AG04450 (cell line): ENCODE data around the gene SUDS3. TPM values are rescaled to one million over a fixed set of nuclear protein-coding genes. Genes with fewer than 3 reads are reported as not detected.
A peak's percentile ranks its signal among the peaks of the same experiment; 100 is the strongest.

Source experiments
- CTCF ChIA-PET: fragments of 300-600, 350-600 bp; formaldehyde crosslinking; extraction: SDS; loops from one replicate; lab custom pipeline; 2022; ENCODE audit warnings: antibody characterized with exemption, inconsistent platforms; lab: Charles Lee
- POLR2A ChIA-PET: fragments of 350-600 bp; formaldehyde crosslinking; extraction: SDS; loops from one replicate; lab custom pipeline; 2021; ENCODE audit warnings: antibody characterized with exemption, inconsistent platforms; lab: Yijun Ruan, JAX
- DNase-seq: peaks from one replicate; pipeline ENCODE4 v3.0.0-alpha.2; 2011; ENCODE audit warnings: low read depth, low spot score
- H3K27ac ChIP-seq: one replicate; pipeline ENCODE4 v1.5.1; 2012; ENCODE audit warnings: low read depth, low read length, control low read depth
- H3K27me3 ChIP-seq: one replicate; pipeline ENCODE4 v1.6.0; 2012; ENCODE audit warnings: low read length; ENCODE audit not compliant: control insufficient read depth, insufficient read depth
- H3K4me3 ChIP-seq: 2 replicates; pipeline ENCODE4 v1.5.1; 2011; ENCODE audit warnings: mild to moderate bottlenecking, low read depth, low read length, control low read depth
- H3K9me3 ChIP-seq: 2 replicates; pipeline ENCODE4 v1.5.1; 2012; ENCODE audit warnings: low read length; ENCODE audit not compliant: control insufficient read depth, insufficient read depth
- CTCF ChIP-seq: IDR thresholded peaks from 2 replicates; pipeline ENCODE4 v1.5.1; 2011; ENCODE audit warnings: low read depth, low read length, control low read depth, inconsistent platforms
- polyA minus RNA-seq: library from RNA; depleted of rRNA, polyadenylated mRNA; stranded (reverse); fragments of >200 nt; gene quantifications from 2 replicates; pipeline ENCODE4 v1.2.3, GENCODE V29; 2011; rRNA and poly(A)+ RNA removed
- polyA plus RNA-seq: library from polyadenylated mRNA; depleted of rRNA; stranded (reverse); fragments of >200 nt; gene quantifications from 2 replicates; pipeline ENCODE4 v1.2.3, GENCODE V29; 2011; rRNA removed

The SUDS3 gene
- polyA plus RNA-seq (24.1 and 28.9 TPM in 2 replicates), polyA minus RNA-seq (25.3 and 26.9 TPM in 2 replicates)

- Histone ChIP-seq H3K27ac (peak within 1 kb of the TSS; percentile 73), H3K27me3 (no peaks in the 10 kb centered on the region), H3K9me3 (no peaks in the 10 kb centered on the region; the same call in 1 of the 2 replicates), H3K4me3 (peak within 1 kb of the TSS; percentile 91)
- peak; percentile 97 for TF ChIP-seq CTCF
- POLR2A ChIA-PET: interaction anchor here (0.6 to 1.7 kb wide), 4 partner anchors 69 to 189 kb away, joined by 3 to 10 read pairs (median 5); no protein-coding TSS in a partner anchor
- CTCF ChIA-PET: interaction anchor here (0.6 to 4.7 kb wide), 76 partner anchors 8 to 520 kb away, joined by 3 to 333 read pairs (median 5); partner anchors contain the start of gene PEBP1
- DNase-seq: peak; percentile 48
These were observed at the start of gene SUDS3 for GRCh38 chr12:118376089-118377020. SUDS3 (plus strand) TSS chr12:118376555; CDS start chr12:118376692, 137 bp downstream.

GRCh38 chr12:118326991-118327390 is 49.4 kb upstream of the SUDS3 start:
- POLR2A ChIA-PET: no interaction called here
- no peak for TF ChIP-seq CTCF
- no peaks in the 10 kb centered on the region for H3K9me3 ChIP-seq
- H3K27ac ChIP-seq: no peak overlapping the region
- CTCF ChIA-PET: no interaction called here
- no peak overlapping the region for H3K4me3 ChIP-seq
- no peak for DNase-seq
- no peaks in the 10 kb centered on the region for H3K27me3 ChIP-seq

- no peak overlapping the region for H3K27ac ChIP-seq
- no peak for DNase-seq
- TF ChIP-seq CTCF: no peak
- no peak overlapping the region for H3K4me3 ChIP-seq
- H3K9me3 ChIP-seq: no peaks in the 10 kb centered on the region
- no peaks in the 10 kb centered on the region for H3K27me3 ChIP-seq
- ChIA-PET POLR2A (no interaction called here), CTCF (no interaction called here)
These were observed 49.0 kb upstream of the SUDS3 start for GRCh38 chr12:118327391-118327790.

- H3K4me3 ChIP-seq: no peak overlapping the region
- no peak overlapping the region for H3K27ac ChIP-seq
- DNase-seq: no peak
- no peaks in the 10 kb centered on the region for H3K27me3 ChIP-seq
- POLR2A ChIA-PET: no interaction called here
- no peak for TF ChIP-seq CTCF
- CTCF ChIA-PET: interaction anchor here (0.6 kb wide), 1 partner anchor 1769 kb away, joined by 3 read pairs; no protein-coding TSS in a partner anchor
- H3K9me3 ChIP-seq: no peaks in the 10 kb centered on the region
These were observed 47.6 kb upstream of the SUDS3 start for GRCh38 chr12:118328486-118329330.
